Stimulated activated CD4-positive, alpha-beta T cell treated with anti-CD3 and anti-CD28 coated beads, Interleukin-2, amount 100 ng/mL, for 4 hours (primary cell): ENCODE measurements around the gene TOLLIP.

Experiments used
- DNase-seq: peaks from one replicate; pipeline ENCODE4 v3.0.0-alpha.2; 2020; ENCODE audit warnings: low read depth

TOLLIP gene

GRCh38 chr11:1310772-1311468 lies 1.5 kb upstream of the TOLLIP start:
- DNase-seq = no peak

DNA sequence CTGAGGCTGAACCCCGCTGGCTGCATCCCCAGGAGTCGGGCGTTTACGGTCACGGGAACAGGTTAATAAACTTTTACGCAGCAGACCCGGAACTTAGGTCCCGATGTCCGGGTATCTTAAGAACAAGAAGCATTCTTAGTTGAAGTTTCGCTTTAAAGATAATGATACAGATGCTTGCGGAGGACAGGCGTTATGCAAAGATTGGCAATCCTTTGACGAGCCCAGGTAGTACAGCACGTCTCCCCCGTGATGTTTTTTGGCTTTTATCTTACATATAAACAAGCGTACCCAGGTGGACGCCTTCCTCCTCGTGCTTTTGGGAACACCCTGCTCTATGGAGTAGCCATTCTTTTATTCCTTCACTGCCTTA lies 871 bp upstream of the TOLLIP start:
- DNase-seq = no peak

DNA sequence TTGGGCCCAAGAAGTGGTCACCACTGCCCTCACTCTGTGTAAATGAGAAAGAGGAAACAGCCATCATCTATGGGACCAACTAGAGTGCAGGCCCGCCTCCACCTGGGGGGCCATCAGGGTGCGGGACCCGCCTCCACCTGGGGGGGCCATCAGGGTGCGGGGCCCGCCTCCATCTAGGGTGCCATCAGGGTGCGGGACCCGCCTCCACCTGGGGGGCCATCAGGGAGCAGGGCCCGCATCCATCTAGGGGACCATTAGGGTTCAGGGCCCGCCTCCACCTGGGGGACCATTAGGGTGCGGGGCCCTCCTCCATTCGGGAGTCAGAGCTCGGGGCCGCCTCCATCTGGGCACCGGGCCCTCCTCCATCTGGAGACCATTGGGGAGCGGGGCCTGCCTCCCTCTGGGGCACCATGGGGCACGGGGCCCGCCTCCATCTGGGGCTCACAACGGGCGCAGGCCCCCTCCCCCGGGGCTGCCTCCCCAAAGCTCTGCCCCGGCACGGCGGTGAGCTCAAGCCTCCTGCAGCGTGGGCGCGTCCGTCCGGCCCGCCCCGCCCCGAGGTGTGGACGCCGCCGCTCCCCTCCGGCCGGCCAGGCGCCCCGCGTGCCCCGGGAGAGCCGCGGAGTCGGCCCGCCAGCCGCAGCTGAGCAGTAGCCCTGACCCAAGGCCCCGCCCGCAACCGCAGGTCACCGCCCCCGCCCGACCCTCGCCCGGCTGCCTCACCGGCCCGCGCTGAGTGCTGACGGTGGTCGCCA lies 512 bp downstream of the TOLLIP start:
- no peak for DNase-seq

DNA sequence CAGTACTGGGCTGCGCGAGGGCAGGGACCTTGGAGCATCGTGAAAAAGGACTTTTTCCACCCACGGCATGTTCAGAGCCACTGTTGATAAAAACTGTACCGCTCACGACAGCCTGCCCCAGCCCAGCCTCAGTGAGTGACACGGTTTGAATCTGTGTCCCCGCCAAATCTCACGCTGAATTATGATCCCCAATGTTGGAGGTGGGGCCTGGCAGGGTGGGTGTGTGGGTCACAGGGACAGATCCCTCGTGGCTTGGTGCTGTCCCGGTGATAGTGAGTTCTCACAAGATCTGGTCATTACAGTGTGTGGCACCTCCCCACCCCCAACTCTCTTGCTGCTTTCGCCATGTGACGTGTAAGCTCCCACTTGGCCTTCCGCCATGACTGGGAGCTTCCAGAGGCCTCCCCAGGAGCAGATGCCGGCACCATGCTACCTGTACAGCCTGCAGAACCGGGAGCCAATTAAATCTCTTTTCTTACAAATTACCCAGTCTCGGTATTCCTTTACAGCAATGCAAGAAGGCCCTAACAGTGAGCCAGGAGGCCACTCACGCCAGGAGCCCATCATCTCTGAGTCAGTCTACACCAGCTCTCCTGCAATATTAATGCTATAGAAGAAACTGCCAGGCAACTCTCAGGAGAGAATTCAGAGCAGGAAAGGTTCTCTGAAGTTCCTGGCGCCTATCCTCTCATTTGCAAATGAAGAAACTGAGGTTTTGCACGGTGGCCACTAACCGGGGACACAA lies 1.3 kb downstream of the TOLLIP start:
- no peak for DNase-seq

GRCh38 chr11:1307163-1307870 lies 2.1 kb downstream of the TOLLIP start:
- DNase-seq = no peak

- DNase-seq = no peak
Observed at GRCh38 chr11:1306186-1307162, 3.0 kb downstream of the TOLLIP start.

DNA sequence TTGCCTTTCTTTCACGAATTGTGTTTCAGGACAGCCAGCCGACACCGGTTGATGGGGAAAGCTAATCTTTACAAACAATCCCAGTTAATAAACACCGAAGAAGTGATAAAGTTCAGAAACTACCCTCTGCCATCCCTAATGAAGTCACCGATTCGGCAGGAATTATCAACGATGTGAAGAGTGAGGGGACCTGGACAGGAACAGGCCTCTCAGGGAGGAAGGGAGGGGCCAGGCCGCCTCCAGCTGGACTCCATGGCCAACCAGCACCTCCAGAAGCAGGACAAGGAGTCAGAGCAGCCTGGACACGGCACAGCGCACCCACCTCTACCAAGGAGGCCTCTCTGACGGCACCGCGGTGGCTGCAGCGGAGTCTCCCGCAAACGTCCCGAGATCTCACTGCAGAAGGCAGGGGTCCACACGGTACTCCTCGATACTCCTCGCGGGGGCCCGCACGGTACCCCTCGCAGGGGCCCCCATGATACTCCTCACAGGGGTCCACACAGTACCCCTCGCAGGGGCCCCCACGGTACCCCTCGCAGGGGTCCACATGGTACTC lies 3.9 kb downstream of the TOLLIP start:
- no peak for DNase-seq

DNA sequence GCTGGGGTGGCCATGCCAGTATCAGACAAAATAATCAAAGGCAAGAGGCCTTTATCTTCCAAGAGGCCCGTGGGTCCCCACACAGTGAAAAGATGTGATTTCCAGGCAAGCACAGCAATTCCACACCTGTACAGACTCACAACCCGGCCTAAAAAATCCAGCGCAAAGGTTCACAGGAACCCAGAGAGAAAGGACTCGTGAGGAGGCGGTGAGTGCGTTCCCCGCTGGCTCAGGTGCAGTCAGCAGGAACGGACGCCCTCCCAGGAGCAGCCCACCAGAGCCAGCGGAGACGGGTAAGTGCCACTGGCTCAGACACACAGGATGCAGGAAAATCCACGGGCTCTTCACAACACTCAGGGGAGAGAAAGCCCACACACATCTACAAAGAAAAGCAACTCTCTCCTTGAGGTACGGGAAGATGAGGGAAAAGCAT lies 4.4 kb downstream of the TOLLIP start:
- no peak for DNase-seq

GRCh38 chr11:1304380-1304779 lies 5.1 kb downstream of the TOLLIP start:
- no peak for DNase-seq

DNA sequence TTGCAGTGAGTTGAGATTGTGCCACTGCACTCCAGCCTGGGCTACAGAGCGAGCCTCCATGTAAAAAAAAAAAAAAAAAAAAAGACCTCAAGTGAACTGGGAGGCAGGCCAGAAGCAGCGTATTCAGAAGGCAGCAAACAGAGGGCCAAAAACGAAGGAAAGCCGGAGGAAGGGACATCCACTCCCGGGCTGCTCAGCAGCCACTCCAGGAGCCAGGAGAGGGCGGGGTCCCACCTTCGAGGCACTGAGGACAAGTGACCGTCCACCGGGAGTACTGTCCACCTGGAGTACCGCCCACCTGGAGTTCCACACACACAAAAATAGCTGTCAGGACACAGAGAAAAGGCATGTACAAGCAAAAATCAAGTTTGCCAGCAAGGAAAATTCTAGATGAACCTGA lies 5.5 kb downstream of the TOLLIP start:
- DNase-seq = no peak

DNA sequence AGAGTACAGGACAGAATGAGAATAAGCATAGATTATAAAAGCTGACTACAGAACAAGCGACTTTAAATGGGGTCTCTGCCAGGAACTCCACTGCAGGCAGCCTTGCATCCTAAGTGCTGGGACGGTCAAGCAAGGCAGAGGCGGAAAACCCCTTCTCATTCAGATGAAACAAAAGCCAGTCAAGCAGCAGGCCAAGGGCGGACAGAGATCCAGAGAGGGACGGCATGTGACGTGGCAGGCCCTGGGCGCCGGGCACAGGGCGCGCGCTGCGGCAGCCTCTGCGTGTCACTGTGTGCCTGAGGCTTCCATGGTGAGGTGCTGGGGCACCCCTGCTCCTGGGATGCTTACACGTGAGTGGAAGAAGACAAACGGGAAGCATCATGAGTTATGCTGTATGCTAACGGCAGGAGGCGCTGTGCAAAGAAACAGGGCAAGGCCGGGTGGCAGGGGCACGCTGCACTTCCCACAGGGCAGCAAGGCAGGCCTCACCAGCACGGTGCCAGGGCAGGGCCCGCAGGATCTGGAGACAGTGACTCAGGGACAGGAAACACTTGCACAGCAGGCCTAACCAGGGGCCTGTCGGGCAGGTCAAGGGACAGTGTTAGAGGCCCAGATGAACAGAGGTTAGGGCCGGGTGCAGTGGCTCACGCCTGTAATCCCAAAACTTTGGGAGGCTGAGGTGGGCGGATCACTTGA lies 6.2 kb downstream of the TOLLIP start:
- DNase-seq = no peak

DNA sequence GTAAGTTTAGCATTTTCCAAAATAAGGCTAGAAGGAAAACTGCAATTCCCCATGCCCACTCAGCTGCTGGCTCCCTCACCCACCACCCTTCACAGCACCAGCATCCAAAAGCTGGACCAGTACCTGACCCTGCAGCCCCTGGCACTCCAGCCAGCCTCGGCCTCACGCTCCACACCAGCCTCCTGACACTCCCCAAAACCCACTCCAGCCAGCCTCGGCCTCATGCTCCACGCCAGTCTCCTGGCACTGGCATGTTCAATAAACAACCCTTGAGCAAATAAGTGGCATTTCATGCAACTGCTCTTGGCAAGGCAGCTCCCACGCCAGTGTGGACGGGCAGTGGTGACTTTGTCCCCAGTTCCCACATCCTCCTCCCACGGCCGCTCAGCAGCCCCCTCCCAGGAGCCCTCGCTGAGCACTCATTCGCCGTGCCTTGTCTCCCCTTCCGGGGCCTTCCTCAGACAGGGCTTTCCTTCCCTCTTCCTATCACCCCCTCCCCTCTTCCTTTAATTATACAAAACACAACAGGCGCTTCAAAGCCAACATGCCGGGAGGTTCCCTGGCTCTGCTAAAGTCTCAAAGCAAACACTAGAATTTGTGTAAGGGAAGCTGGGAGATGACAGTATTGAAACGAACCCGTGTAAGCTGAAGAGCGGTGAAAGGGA lies 6.8 kb downstream of the TOLLIP start:
- DNase-seq = no peak

DNA sequence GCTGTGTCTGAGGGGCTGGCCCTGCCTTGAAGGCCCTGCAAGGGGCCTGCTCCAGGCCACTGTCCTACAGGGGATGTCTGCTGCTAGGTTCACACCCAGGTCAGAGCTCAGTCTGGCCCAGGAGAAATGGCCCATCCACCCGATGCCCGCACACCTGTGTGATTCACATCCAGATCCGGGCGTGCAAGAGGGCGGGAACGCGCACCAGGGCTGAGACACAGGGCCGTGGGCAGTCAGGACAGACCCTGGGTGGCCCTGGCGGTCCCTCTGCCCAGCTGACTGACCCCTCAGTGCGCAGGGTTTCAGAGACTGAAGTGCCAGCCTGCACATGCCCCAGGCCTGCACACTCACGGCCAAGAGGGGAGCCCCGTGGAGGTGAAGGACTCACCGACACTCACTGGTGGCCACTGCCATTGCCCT lies 7.4 kb downstream of the TOLLIP start:
- no peak for DNase-seq

- no peak for DNase-seq
Observed at GRCh38 chr11:1301220-1302000, 8.0 kb downstream of the TOLLIP start.

DNA sequence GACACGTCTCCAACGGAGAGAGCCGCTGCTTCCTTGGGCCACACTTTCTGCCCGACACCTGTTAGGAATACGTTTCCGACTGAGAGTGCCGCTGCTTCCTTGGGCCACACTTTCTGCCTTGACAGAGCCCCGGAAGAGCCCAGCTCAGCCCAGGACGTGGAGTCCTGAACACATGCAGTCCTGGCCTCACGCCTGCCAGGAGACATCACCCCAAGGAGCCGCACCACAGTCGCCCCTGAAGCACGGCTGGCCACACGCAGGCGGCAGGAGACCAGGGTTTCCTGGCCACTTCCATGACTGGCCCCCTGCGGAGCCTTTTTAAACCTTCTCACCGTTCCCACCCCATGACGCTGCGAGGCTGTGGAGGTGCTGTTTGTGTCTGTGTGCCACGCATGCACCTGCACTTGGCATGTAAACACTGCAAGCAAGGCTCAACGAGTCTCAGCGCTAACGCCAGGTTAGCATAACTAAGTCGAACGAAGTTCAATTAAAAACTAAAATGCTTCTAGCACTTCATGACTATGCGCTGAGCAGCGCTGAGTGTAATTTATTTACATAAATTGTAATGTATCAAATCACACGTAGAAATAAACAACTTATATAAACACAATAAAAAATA lies 8.8 kb downstream of the TOLLIP start:
- no peak for DNase-seq

DNA sequence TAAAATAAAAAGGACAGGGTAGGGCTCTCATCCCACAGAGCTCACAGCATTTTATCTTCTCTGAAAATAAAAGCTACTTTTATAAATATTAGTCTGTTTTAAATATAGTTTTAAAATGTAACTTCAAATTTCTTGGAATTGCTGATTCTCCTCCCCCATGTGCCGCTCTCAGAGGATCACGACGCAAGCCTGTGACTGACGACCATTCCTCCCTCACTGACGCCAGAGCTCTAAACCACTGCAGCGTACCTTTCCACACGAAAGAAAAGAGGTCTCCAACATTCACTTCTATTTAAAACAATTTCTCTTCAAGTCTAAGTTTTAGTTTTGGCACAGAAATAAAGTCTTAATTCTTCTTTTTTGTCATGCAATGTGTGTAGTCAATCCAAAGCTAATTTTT lies 9.3 kb downstream of the TOLLIP start:
- DNase-seq = no peak

DNA sequence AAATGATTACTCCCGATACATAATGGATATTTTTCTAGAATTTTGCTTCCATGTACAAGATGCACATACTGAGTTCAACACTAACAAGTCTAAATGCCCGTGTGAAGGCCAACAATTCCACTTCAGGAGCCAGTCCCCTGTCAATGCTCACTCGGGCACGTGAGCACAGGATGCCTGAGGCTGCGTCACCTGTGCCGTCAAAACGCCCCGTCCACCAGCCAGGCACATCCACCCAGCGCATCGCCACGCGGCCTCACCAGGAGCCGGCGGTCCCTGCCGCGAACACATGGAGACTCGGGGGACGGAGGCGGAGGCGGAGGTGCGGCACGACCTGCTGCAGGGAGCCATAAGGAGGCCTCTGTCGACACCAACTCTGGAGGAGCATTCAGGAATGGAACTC lies 9.8 kb downstream of the TOLLIP start:
- DNase-seq = no peak

GRCh38 chr11:1298695-1299492 lies 10.5 kb downstream of the TOLLIP start:
- DNase-seq = no peak
